Vagina (tissue), 2 donors: ENCODE results near the gene PAWR. TPM values are rescaled to one million over a fixed set of nuclear protein-coding genes. Genes with fewer than 3 reads are reported as not detected.

Experiments
- DNase-seq, 2 donors: peaks; one replicate each; pipeline ENCODE4 v3.0.0-alpha.2; 2017; ENCODE audit errors: extremely low spot score in 2 of 2
- H3K27ac ChIP-seq: fragments of 200-600 bp; sonication (generic); one replicate; pipeline ENCODE4 v1.5.1; 2019
- H3K27me3 ChIP-seq: fragments of 200-600 bp; sonication (generic); one replicate; pipeline ENCODE4 v1.5.1; 2019
- H3K36me3 ChIP-seq, 2 donors: fragments of 200-600 bp; sonication (generic); one replicate each; pipeline ENCODE4 v1.5.1; 2017 to 2019
- H3K4me1 ChIP-seq: fragments of 200-600 bp; sonication (generic); one replicate; pipeline ENCODE4 v1.5.1; 2019
- H3K4me3 ChIP-seq, 2 donors: fragments of 200-600 bp; sonication (generic); 1 replicate in 1 of 2; 2 replicates in 1 of 2; pipeline ENCODE4 v1.5.1; 2016 to 2019
- H3K9me3 ChIP-seq: fragments of 200-600 bp; sonication (generic); one replicate; pipeline ENCODE4 v1.5.1; 2019
- CTCF ChIP-seq, 3 experiments: fragments of 450-650 bp in 2 of 3; fragments of 200-600 bp in 1 of 3; sonication (generic) in 1 of 3; IDR thresholded peaks; one replicate each; pipeline ENCODE4 v1.5.1; 2017 to 2019; ENCODE audit warnings: antibody characterized with exemption in 3 of 3, mild to moderate bottlenecking in 2 of 3, moderate library complexity in 2 of 3
- POLR2A ChIP-seq, 2 donors: fragments of 450-650 bp; IDR thresholded peaks; one replicate each; pipeline ENCODE4 v1.6.1; 2017; ENCODE audit warnings: antibody characterized with exemption in 2 of 2, mild to moderate bottlenecking in 2 of 2, moderate library complexity in 2 of 2
- POLR2AphosphoS5 ChIP-seq, 2 donors: sonication (generic); formaldehyde crosslinking; IDR thresholded peaks; one replicate each; pipeline ENCODE4 v1.9.0; 2017; ENCODE audit warnings: antibody characterized with exemption in 2 of 2, mild to moderate bottlenecking in 2 of 2, low read depth in 1 of 2; ENCODE audit not compliant: insufficient read depth in 1 of 2
- intact Hi-C: fragments of 100-400 bp; cut with DNase I; formaldehyde crosslinking; loops from one replicate; pipeline ENCODE4 v1.15.1; 2023
- total RNA-seq: library from RNA; depleted of rRNA; stranded (reverse); fragments of >200 nt; gene quantifications from one replicate; pipeline ENCODE4 v1.2.3, GENCODE V29; 2016

The PAWR gene
- total RNA-seq, 1 donor from 2014 or later: 103 TPM

DNA sequence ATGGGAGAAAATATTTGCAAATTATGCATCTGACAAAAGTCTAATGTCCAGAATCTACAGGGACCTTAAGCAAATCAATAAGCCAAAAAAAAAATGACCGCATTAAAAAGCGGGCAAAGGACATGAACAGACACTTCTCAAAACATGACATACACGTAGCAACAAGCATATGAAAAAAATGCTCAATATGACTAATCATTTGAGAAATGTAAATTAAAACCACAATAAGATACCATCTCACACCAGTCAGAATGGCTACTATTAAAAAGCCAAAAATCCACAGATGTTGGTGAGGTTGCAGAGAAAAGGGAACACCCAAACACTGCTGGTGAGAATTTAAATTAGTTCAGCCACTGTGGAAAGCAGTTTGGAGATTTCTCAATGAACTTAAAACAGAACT lies 16.1 kb downstream of the PAWR start:
- H3K27ac ChIP-seq: no peak overlapping the region
- H3K9me3 ChIP-seq: no peaks in the 10 kb centered on the region
- DNase-seq: no peak
- peaks cover 6% of the 10 kb centered on the region for H3K4me1 ChIP-seq
- H3K36me3 ChIP-seq: no peaks in the 10 kb centered on the region
- no peaks in the 10 kb centered on the region for H3K27me3 ChIP-seq
- TF ChIP-seq POLR2AphosphoS5 (IDR thresholded peaks at IDR 0.05; ENCODE audit: insufficient read depth in 1 of 2, low read depth in 1 of 2) (peak in 1 of 2 donors; percentile 33), CTCF (IDR thresholded peaks at IDR 0.05) (no peak)
- no peak overlapping the region for H3K4me3 ChIP-seq
- intact Hi-C loops: no loop called here

DNA sequence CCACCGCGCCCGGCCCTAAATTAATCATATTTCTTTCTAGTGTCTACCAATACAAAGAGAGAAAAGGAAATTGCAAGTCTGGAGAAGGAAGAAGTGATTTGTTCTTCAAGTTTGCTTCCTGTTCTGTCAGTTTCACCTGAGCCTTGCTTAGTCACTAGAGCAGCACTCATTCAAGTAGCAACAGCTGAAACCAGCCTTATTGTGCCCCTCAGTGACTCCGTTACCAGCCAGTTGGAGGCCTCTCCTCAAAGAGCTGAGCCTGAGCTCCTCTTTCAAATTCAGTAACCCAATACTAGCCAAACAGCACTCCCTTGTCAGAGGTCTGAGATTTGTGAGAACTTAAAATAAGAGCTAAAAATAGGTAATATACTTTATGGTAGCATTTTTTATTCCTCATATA lies 17.4 kb downstream of the PAWR start:
- no peak for TF ChIP-seq CTCF (IDR thresholded peaks at IDR 0.05)
- no peak for DNase-seq
- Histone ChIP-seq H3K36me3 (no peaks in the 10 kb centered on the region), H3K4me1 (peaks cover 6% of the 10 kb centered on the region), H3K4me3 (no peak overlapping the region), H3K27ac (no peak overlapping the region), H3K27me3 (no peaks in the 10 kb centered on the region), H3K9me3 (no peaks in the 10 kb centered on the region)
- intact Hi-C loops: no loop called here

DNA sequence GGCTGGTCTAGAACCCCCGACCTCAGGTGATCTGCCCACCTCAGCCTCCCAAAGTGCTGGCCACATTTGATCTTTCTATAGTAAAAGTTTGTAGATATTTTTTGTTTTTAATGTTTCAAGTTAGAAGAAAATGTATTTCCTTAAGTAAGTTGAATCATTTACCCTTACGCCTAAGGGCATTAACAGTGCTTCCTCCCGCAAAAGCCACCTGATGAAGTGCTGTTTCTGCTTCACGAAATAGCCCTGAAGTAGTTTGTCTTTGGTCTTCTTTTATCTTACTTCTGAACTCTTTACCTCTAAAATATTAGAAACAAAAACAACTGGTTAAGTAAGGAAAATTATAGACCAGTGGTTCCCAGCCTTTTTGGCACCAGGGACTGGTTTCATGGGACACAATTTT lies 22.7 kb downstream of the PAWR start:
- no peak overlapping the region for H3K27ac ChIP-seq

GRCh38 chr12:79665212-79665887 lies 25.4 kb downstream of the PAWR start:
- no peaks in the 10 kb centered on the region for H3K27me3 ChIP-seq
- no peak for DNase-seq
- intact Hi-C loops: no loop called here
- peaks cover 16% of the 10 kb centered on the region for H3K4me1 ChIP-seq
- no peak overlapping the region for H3K27ac ChIP-seq
- TF ChIP-seq CTCF (IDR thresholded peaks at IDR 0.05) (no peak), POLR2AphosphoS5 (IDR thresholded peaks at IDR 0.05; ENCODE audit: insufficient read depth in 1 of 2, low read depth in 1 of 2) (no peak), POLR2A (IDR thresholded peaks at IDR 0.05) (no peak)
- no peaks in the 10 kb centered on the region for H3K36me3 ChIP-seq
- H3K4me3 ChIP-seq: no peak overlapping the region
- no peaks in the 10 kb centered on the region for H3K9me3 ChIP-seq

More for the DNA sequence above, 22.7 kb downstream of the PAWR start:
- DNase-seq: no peak
- intact Hi-C loops: no loop called here
- H3K4me3 ChIP-seq: no peak overlapping the region
- no peaks in the 10 kb centered on the region for H3K36me3 ChIP-seq
- no peak for TF ChIP-seq POLR2A (IDR thresholded peaks at IDR 0.05)
- no peak for TF ChIP-seq POLR2AphosphoS5 (IDR thresholded peaks at IDR 0.05; ENCODE audit: insufficient read depth in 1 of 2, low read depth in 1 of 2)
- no peak for TF ChIP-seq CTCF (IDR thresholded peaks at IDR 0.05)
- H3K4me1 ChIP-seq: peaks cover 11% of the 10 kb centered on the region
- H3K9me3 ChIP-seq: no peaks in the 10 kb centered on the region
- no peaks in the 10 kb centered on the region for H3K27me3 ChIP-seq

DNA sequence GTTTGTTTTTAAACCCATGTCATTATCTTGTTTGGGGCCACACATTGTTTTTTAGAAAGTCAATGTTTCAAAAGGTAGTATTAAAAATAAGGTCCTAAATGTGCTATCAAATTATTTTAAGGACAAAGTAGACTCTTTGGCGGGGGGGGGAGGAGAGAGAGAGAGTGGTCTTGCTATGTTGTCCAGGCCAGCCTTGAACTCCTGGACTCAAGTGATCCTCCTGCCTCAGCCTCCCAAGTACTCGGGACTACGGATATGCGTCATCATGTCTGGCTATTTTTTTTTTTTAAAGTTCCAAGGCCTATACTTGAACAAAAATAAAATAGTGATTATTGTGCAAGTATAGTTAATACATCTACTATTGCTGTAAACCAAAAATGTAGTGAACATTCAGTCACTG lies 26.2 kb downstream of the PAWR start:
- H3K36me3 ChIP-seq: no peaks in the 10 kb centered on the region
- intact Hi-C loops: no loop called here
- H3K27me3 ChIP-seq: no peaks in the 10 kb centered on the region
- H3K4me3 ChIP-seq: no peak overlapping the region
- H3K4me1 ChIP-seq: peaks cover 23% of the 10 kb centered on the region
- TF ChIP-seq POLR2A (IDR thresholded peaks at IDR 0.05) (no peak), CTCF (IDR thresholded peaks at IDR 0.05) (no peak), POLR2AphosphoS5 (IDR thresholded peaks at IDR 0.05; ENCODE audit: insufficient read depth in 1 of 2, low read depth in 1 of 2) (no peak)
- DNase-seq: no peak
- H3K27ac ChIP-seq: no peak overlapping the region
- H3K9me3 ChIP-seq: no peaks in the 10 kb centered on the region
